ENCODE data around the gene SIL1. TPM values are rescaled to one million over a fixed set of nuclear protein-coding genes. Genes with fewer than 3 reads are reported as not detected.

The SIL1 gene
- total and polyA plus RNA-seq, 2 of the 4 experiments (the other 2 are of a cell fraction), result 56.1 to 66.0 TPM

GRCh38 chr5:139043157-139043905, 154.8 kb downstream of the SIL1 start (continued):
- no peak for TF ChIP-seq NFE2L2 (IDR thresholded peaks at IDR 0.05; ENCODE audit: low read depth, low read length)

DNA sequence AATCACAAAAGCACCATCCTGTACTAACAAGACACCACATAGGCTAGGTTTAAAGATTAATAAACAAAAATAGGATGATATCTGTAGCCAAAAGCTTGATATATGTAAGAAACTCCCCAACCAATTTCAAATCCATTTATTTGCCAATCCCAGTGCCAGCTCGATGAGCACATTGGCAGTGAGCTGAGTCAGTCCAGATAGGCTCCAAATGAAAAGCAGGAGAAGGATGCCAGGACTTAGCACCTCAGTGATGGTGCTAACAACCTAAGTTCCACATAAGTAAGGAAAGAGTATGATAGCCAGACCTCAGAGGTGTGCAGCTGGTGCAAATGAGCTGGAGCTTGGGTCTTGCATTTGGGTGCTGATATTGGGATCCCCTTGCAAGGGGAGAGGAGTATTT, 158.1 kb downstream of the SIL1 start:
- no peak for ATAC-seq (ENCODE audit: low read depth)
- no peak overlapping the region for H4K8ac ChIP-seq (ENCODE audit: low read depth in 2 of 2, low read length in 2 of 2)

More for the DNA sequence above, 158.1 kb downstream of the SIL1 start:
- no TSS peak for BruUV-seq (replicated peaks)
- no peak overlapping the region for H4K5ac ChIP-seq (ENCODE audit: low read depth, low read length)
- no peak overlapping the region for H3K18ac ChIP-seq (ENCODE audit: low read depth, low read length)
- H2AFZ ChIP-seq (replicated peaks; ENCODE audit: low read length, poor library complexity), result no peak overlapping the region
- H3K36me3 ChIP-seq (ENCODE audit: control insufficient read depth, insufficient read depth, low read length), result peaks cover 1% of the 10 kb centered on the region; the same call in 1 of the 2 replicates
- H3K9me3 ChIP-seq (ENCODE audit: control insufficient read depth, insufficient read depth, low read length), result peaks cover 7% of the 10 kb centered on the region
- CTCF ChIA-PET, result no interaction called here
- H3K56ac ChIP-seq (ENCODE audit: extremely low read depth, insufficient read depth, low read length), result no peak overlapping the region
- no peak for TF ChIP-seq BHLHE40 (IDR thresholded peaks at IDR 0.05; ENCODE audit: low read depth, low read length)
- TF ChIP-seq USF2 (IDR thresholded peaks at IDR 0.05; ENCODE audit: low read depth, low read length), result no peak
- no peak for TF ChIP-seq RFX5 (IDR thresholded peaks at IDR 0.05; ENCODE audit: low read depth, low read length)
- no peak for TF ChIP-seq MAZ (IDR thresholded peaks at IDR 0.05; ENCODE audit: borderline replicate concordance, low read depth, low read length)
- TF ChIP-seq ELK1 (IDR thresholded peaks at IDR 0.05; ENCODE audit: borderline replicate concordance, low read depth, low read length), result no peak
- no peak for TF ChIP-seq MXI1 (IDR thresholded peaks at IDR 0.05; ENCODE audit: borderline replicate concordance, low read depth, low read length)
- no peak for TF ChIP-seq RAD21 (IDR thresholded peaks at IDR 0.05; ENCODE audit: low read length)
- no peak for TF ChIP-seq FOS (IDR thresholded peaks at IDR 0.05; ENCODE audit: low read depth, low read length)
- no peak for TF ChIP-seq MAFK (IDR thresholded peaks at IDR 0.05; ENCODE audit: low read depth, low read length)
- no peak overlapping the region for H3K9ac ChIP-seq (ENCODE audit: low read depth, low read length)
- H3K4ac ChIP-seq (ENCODE audit: low read depth, low read length), result no peak overlapping the region
- no peak overlapping the region for H2BK20ac ChIP-seq (ENCODE audit: low read depth, low read length)
- no peak overlapping the region for H3K23ac ChIP-seq (ENCODE audit: low read depth, low read length)
- no peaks in the 10 kb centered on the region; the same call in 1 of the 2 replicates for H3K9me1 ChIP-seq (ENCODE audit: insufficient read depth, low read length)
- H3K4me1 ChIP-seq (ENCODE audit: control insufficient read depth, insufficient read depth, low read length), result no peaks in the 10 kb centered on the region
- no peak overlapping the region for H3K4me2 ChIP-seq (ENCODE audit: low read depth, low read length)
- DNase-seq, result no peak
- in situ Hi-C loops (cut with MboI; ENCODE audit: low sequenced_read_pairs) (no loop called here), intact Hi-C loops (cut with micrococcal nuclease) (no loop called here), dilution Hi-C loops (cut with HindIII; ENCODE audit: low sequenced_read_pairs, unreplicated experiment) (no loop called here)
- no peak overlapping the region for H2AK9ac ChIP-seq (replicated peaks; ENCODE audit: low read depth, low read length, poor library complexity)
- no peak overlapping the region for H2BK15ac ChIP-seq (ENCODE audit: low read depth, low read length)
- H2AK5ac ChIP-seq (ENCODE audit: low read depth, low read length), result no peak overlapping the region
- no peak overlapping the region for H4K91ac ChIP-seq (ENCODE audit: insufficient read depth, low read depth, low read length)
- no peak overlapping the region for H2BK120ac ChIP-seq (ENCODE audit: low read depth, low read length)
- POLR2A ChIA-PET (ENCODE audit: unreplicated experiment), result no interaction called here
- no peak overlapping the region for H3K27ac ChIP-seq (ENCODE audit: insufficient read depth, low read length)
- H2BK5ac ChIP-seq (ENCODE audit: low read depth, low read length, poor library complexity, severe bottlenecking), result no peak overlapping the region
- no peak overlapping the region for H3K14ac ChIP-seq (replicated peaks; ENCODE audit: low read depth, low read length)
- no peaks in the 10 kb centered on the region for H4K20me1 ChIP-seq (ENCODE audit: insufficient read depth, low read length)
- H3K4me3 ChIP-seq (ENCODE audit: insufficient read depth, low read depth, low read length), result no peak overlapping the region
- no CpG with 5 or more reads among the region's 1 CpG for WGBS, 2 experiments (ENCODE audit: extremely low coverage in 2 of 2, insufficient read length in 1 of 2)
- no peaks in the 10 kb centered on the region for H3K27me3 ChIP-seq (ENCODE audit: control insufficient read depth, insufficient read depth, low read length)
- 0 out of 4 replicates have a peak, but pooled peaks cover 0 to 5% of the 10 kb centered on the region in 2 experiments for H3K79me1 ChIP-seq (ENCODE audit: low read depth in 1 of 2, low read length in 2 of 2)
